ENCODE measurements around the gene ANLN.
A peak's percentile ranks its signal among the peaks of the same experiment; 100 is the strongest.

Gene ANLN

GRCh38 chr7:36395171-36395894 lies 5.7 kb downstream of the ANLN start:
- no peak overlapping the region for H3K4me3 ChIP-seq (ENCODE audit: low read depth, low read length)
- TF ChIP-seq CTCF (IDR thresholded peaks at IDR 0.05; ENCODE audit: low read depth, low read length) (no peak), POLR2A (IDR thresholded peaks at IDR 0.05; ENCODE audit: extremely low read depth, insufficient read length) (no peak), MAX (IDR thresholded peaks at IDR 0.05; ENCODE audit: low read depth, low read length) (no peak), MYC (IDR thresholded peaks at IDR 0.05; ENCODE audit: low read depth, low read length) (no peak)
- DNase-seq (ENCODE audit: low read depth) = no peak

- peak; percentile 41 for DNase-seq (ENCODE audit: low read depth)
- H3K4me3 ChIP-seq (ENCODE audit: low read depth, low read length) = no peak overlapping the region
- TF ChIP-seq MYC (IDR thresholded peaks at IDR 0.05; ENCODE audit: low read depth, low read length) (no peak), MAX (IDR thresholded peaks at IDR 0.05; ENCODE audit: low read depth, low read length) (no peak), CTCF (IDR thresholded peaks at IDR 0.05; ENCODE audit: low read depth, low read length) (no peak), POLR2A (IDR thresholded peaks at IDR 0.05; ENCODE audit: extremely low read depth, insufficient read length) (no peak)
These were observed 6.5 kb downstream of the ANLN start for GRCh38 chr7:36396150-36396549.

- no peak for TF ChIP-seq POLR2A (IDR thresholded peaks at IDR 0.05; ENCODE audit: extremely low read depth, insufficient read length)
- TF ChIP-seq MAX (IDR thresholded peaks at IDR 0.05; ENCODE audit: low read depth, low read length) = no peak
- no peak for TF ChIP-seq MYC (IDR thresholded peaks at IDR 0.05; ENCODE audit: low read depth, low read length)
- no peak for TF ChIP-seq CTCF (IDR thresholded peaks at IDR 0.05; ENCODE audit: low read depth, low read length)
- no peak overlapping the region for H3K4me3 ChIP-seq (ENCODE audit: low read depth, low read length)
- DNase-seq (ENCODE audit: low read depth) = peak; percentile 22
These were observed 10.4 kb downstream of the ANLN start for GRCh38 chr7:36400036-36400435.

- no peak for DNase-seq (ENCODE audit: low read depth)
- no peak overlapping the region for H3K4me3 ChIP-seq (ENCODE audit: low read depth, low read length)
- TF ChIP-seq MYC (IDR thresholded peaks at IDR 0.05; ENCODE audit: low read depth, low read length) = no peak
- no peak for TF ChIP-seq CTCF (IDR thresholded peaks at IDR 0.05; ENCODE audit: low read depth, low read length)
- no peak for TF ChIP-seq POLR2A (IDR thresholded peaks at IDR 0.05; ENCODE audit: extremely low read depth, insufficient read length)
- no peak for TF ChIP-seq MAX (IDR thresholded peaks at IDR 0.05; ENCODE audit: low read depth, low read length)
These were observed 10.9 kb downstream of the ANLN start for GRCh38 chr7:36400606-36401005.

- no peak overlapping the region for H3K4me3 ChIP-seq (ENCODE audit: low read depth, low read length)
- no peak for DNase-seq (ENCODE audit: low read depth)
- TF ChIP-seq MAX (IDR thresholded peaks at IDR 0.05; ENCODE audit: low read depth, low read length) = no peak
- no peak for TF ChIP-seq POLR2A (IDR thresholded peaks at IDR 0.05; ENCODE audit: extremely low read depth, insufficient read length)
- no peak for TF ChIP-seq MYC (IDR thresholded peaks at IDR 0.05; ENCODE audit: low read depth, low read length)
- TF ChIP-seq CTCF (IDR thresholded peaks at IDR 0.05; ENCODE audit: low read depth, low read length) = no peak
These were observed 13.8 kb downstream of the ANLN start for GRCh38 chr7:36403452-36403851.

Measured in NB4 (cell line).